ENCODE data around the gene ATAD3A.
A peak's percentile ranks its signal among the peaks of the same experiment; 100 is the strongest.
"Not testable (repeated sequence)": the region's sequence is repeated elsewhere in the genome, so short reads cannot be mapped to it uniquely, and the experiment has no call there.

The ATAD3A gene

GRCh38 chr1:1510912-1511532, 940 bp upstream of the ATAD3A start:
- TF ChIP-seq EZH2phosphoT487 (conservative IDR thresholded peaks at IDR 0.05; ENCODE audit: low read length) = no peak
- TF ChIP-seq, protein P1, sequence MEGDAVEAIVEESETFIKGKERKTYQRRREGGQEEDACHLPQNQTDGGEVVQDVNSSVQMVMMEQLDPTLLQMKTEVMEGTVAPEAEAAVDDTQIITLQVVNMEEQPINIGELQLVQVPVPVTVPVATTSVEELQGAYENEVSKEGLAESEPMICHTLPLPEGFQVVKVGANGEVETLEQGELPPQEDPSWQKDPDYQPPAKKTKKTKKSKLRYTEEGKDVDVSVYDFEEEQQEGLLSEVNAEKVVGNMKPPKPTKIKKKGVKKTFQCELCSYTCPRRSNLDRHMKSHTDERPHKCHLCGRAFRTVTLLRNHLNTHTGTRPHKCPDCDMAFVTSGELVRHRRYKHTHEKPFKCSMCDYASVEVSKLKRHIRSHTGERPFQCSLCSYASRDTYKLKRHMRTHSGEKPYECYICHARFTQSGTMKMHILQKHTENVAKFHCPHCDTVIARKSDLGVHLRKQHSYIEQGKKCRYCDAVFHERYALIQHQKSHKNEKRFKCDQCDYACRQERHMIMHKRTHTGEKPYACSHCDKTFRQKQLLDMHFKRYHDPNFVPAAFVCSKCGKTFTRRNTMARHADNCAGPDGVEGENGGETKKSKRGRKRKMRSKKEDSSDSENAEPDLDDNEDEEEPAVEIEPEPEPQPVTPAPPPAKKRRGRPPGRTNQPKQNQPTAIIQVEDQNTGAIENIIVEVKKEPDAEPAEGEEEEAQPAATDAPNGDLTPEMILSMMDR (IDR thresholded peaks at IDR 0.05; ENCODE audit: insufficient read depth, low read length, poor library complexity, severe bottlenecking) = no peak

DNA sequence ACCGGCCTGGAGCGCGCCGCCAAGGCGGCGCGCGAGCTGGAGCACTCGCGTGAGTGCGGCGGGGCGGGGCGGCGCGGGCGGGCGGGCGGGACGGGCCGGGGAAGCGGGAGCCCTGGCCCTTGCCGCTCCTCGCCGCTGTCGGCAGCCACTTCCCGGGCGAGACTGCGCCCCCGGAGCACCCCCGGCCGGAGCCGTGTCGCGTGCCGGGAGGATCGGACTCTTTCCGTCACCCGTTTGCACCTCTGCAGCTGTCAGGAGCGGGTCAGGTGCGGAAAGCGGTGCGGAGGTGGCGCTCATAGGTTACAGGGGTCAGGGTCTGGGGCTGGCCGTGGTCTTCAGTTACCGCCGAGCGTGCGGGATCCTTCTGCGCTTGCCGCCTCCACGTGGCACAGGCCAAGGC, 463 bp downstream of the ATAD3A start:
- not testable (repeated sequence) for H3K27me3 ChIP-seq (ENCODE audit: low read length); H2AFZ ChIP-seq (ENCODE audit: low read depth, low read length, severe bottlenecking); H3K36me3 ChIP-seq (ENCODE audit: low read length); H3K4me2 ChIP-seq (ENCODE audit: low read depth, low read length, poor library complexity, severe bottlenecking); H3K9me2 ChIP-seq (replicated peaks; ENCODE audit: insufficient read depth, low read length); H3K9me3 ChIP-seq (ENCODE audit: insufficient read depth, low read length); H3K27ac ChIP-seq (ENCODE audit: low read depth, low read length); H3F3A ChIP-seq (ENCODE audit: insufficient read depth); H4K20me1 ChIP-seq (ENCODE audit: low read depth, low read length)
- Histone ChIP-seq H3K9ac (ENCODE audit: low read length) (peak overlapping the region; percentile 96), H3K79me2 (ENCODE audit: insufficient read depth, low read length) (peaks cover 26% of the 10 kb centered on the region), H3K4me3 (ENCODE audit: insufficient read depth, low read length, poor library complexity, severe bottlenecking) (peak overlapping the region; percentile 83)

More at GRCh38 chr1:1510912-1511532, 940 bp upstream of the ATAD3A start:
- peak overlapping the region; percentile 69 for H2AFZ ChIP-seq (ENCODE audit: low read depth, low read length, severe bottlenecking)
- H3K79me2 ChIP-seq (ENCODE audit: insufficient read depth, low read length) = peaks cover 26% of the 10 kb centered on the region
- H3K9me3 ChIP-seq (ENCODE audit: insufficient read depth, low read length) = no peaks in the 10 kb centered on the region
- H3K9me2 ChIP-seq (replicated peaks; ENCODE audit: insufficient read depth, low read length) = no peaks in the 10 kb centered on the region
- H4K20me1 ChIP-seq (ENCODE audit: low read depth, low read length) = no peaks in the 10 kb centered on the region
- H3K36me3 ChIP-seq (ENCODE audit: low read length) = no peaks in the 10 kb centered on the region
- peak overlapping the region; percentile 81 for H3K27ac ChIP-seq (ENCODE audit: low read depth, low read length)
- no peaks in the 10 kb centered on the region for H3K27me3 ChIP-seq (ENCODE audit: low read length)
- H3K9ac ChIP-seq (ENCODE audit: low read length) = peak overlapping the region; percentile 96
- peak overlapping the region; percentile 98 for H3K4me2 ChIP-seq (ENCODE audit: low read depth, low read length, poor library complexity, severe bottlenecking)
- peaks cover 15% of the 10 kb centered on the region; the same call in 1 of the 2 replicates for H3F3A ChIP-seq (ENCODE audit: insufficient read depth)
- peak overlapping the region; percentile 83 for H3K4me3 ChIP-seq (ENCODE audit: insufficient read depth, low read length, poor library complexity, severe bottlenecking)

GRCh38 chr1:1513675-1514074, 1.7 kb downstream of the ATAD3A start:
- peak overlapping the region; percentile 34 for H3K4me3 ChIP-seq (ENCODE audit: insufficient read depth, low read length, poor library complexity, severe bottlenecking)
- H3K4me2 ChIP-seq (ENCODE audit: low read depth, low read length, poor library complexity, severe bottlenecking) = peak overlapping the region; percentile 48
- not testable (repeated sequence) for H3K27ac ChIP-seq (ENCODE audit: low read depth, low read length)

GRCh38 chr1:1514376-1514775, 2.4 kb downstream of the ATAD3A start:
- not testable (repeated sequence) for H3K36me3 ChIP-seq (ENCODE audit: low read length)

More at GRCh38 chr1:1513675-1514074, 1.7 kb downstream of the ATAD3A start:
- not testable (repeated sequence) for H3F3A ChIP-seq (ENCODE audit: insufficient read depth); H3K27me3 ChIP-seq (ENCODE audit: low read length); H3K9me3 ChIP-seq (ENCODE audit: insufficient read depth, low read length); H3K9me2 ChIP-seq (replicated peaks; ENCODE audit: insufficient read depth, low read length); H3K36me3 ChIP-seq (ENCODE audit: low read length); H4K20me1 ChIP-seq (ENCODE audit: low read depth, low read length); H2AFZ ChIP-seq (ENCODE audit: low read depth, low read length, severe bottlenecking)
- Histone ChIP-seq H3K79me2 (ENCODE audit: insufficient read depth, low read length) (peaks cover 26% of the 10 kb centered on the region), H3K9ac (ENCODE audit: low read length) (peak overlapping the region; percentile 96)

DNA sequence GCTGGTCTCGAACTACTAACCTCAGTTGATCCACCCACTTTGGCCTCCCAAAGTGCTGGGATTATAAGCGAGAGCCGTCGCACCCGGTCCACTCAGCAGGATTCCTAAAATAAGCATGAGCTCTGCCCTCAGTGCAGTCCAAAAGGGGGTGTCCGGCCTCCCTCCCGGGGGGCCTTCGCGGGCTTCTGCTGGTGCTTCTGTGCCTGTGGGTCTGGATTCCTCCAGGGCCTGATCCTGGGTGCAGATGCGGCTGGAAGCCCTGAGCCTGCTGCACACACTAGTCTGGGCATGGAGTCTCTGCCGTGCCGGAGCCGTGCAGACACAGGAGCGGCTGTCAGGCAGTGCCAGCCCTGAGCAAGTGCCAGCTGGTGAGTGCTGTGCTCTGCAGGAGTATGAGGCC, 5.0 kb downstream of the ATAD3A start:
- not testable (repeated sequence) for H4K20me1 ChIP-seq (ENCODE audit: low read depth, low read length); H3F3A ChIP-seq (ENCODE audit: insufficient read depth); H3K27me3 ChIP-seq (ENCODE audit: low read length); H3K4me2 ChIP-seq (ENCODE audit: low read depth, low read length, poor library complexity, severe bottlenecking); H3K9me2 ChIP-seq (replicated peaks; ENCODE audit: insufficient read depth, low read length); H3K27ac ChIP-seq (ENCODE audit: low read depth, low read length); H3K36me3 ChIP-seq (ENCODE audit: low read length); H3K9me3 ChIP-seq (ENCODE audit: insufficient read depth, low read length); H2AFZ ChIP-seq (ENCODE audit: low read depth, low read length, severe bottlenecking); H3K9ac ChIP-seq (ENCODE audit: low read length); H3K4me3 ChIP-seq (ENCODE audit: insufficient read depth, low read length, poor library complexity, severe bottlenecking)
- peaks cover 26% of the 10 kb centered on the region for H3K79me2 ChIP-seq (ENCODE audit: insufficient read depth, low read length)

More at GRCh38 chr1:1514376-1514775, 2.4 kb downstream of the ATAD3A start:
- H3K9me2 ChIP-seq (replicated peaks; ENCODE audit: insufficient read depth, low read length); H3K9me3 ChIP-seq (ENCODE audit: insufficient read depth, low read length); H3F3A ChIP-seq (ENCODE audit: insufficient read depth); H2AFZ ChIP-seq (ENCODE audit: low read depth, low read length, severe bottlenecking); H3K27me3 ChIP-seq (ENCODE audit: low read length); H4K20me1 ChIP-seq (ENCODE audit: low read depth, low read length); H3K4me3 ChIP-seq (ENCODE audit: insufficient read depth, low read length, poor library complexity, severe bottlenecking); H3K27ac ChIP-seq (ENCODE audit: low read depth, low read length): not testable (repeated sequence)
- peak overlapping the region; percentile 22 for H3K4me2 ChIP-seq (ENCODE audit: low read depth, low read length, poor library complexity, severe bottlenecking)
- peaks cover 26% of the 10 kb centered on the region for H3K79me2 ChIP-seq (ENCODE audit: insufficient read depth, low read length)
- 0 out of 2 replicates have a peak overlapping the region, but pooled peaks have one; percentile 13 for H3K9ac ChIP-seq (ENCODE audit: low read length)

Data from SU-DHL-6 (cell line).